ENCODE measurements around the gene GOLGA1.
A peak's percentile ranks its signal among the peaks of the same experiment; 100 is the strongest.

The GOLGA1 gene

GRCh38 chr9:124868511-124869465, 72.1 kb downstream of the GOLGA1 start:
- H3K36me3 ChIP-seq (ENCODE audit: control insufficient read depth, insufficient read depth, low read length) = no peaks in the 10 kb centered on the region
- peak overlapping the region; percentile 93 for H2AFZ ChIP-seq
- H3K4me1 ChIP-seq = peaks cover 2% of the 10 kb centered on the region
- peak overlapping the region; percentile 85 for H3K4me3 ChIP-seq (ENCODE audit: low read depth, low read length)
- H3K79me2 ChIP-seq = peaks cover 15% of the 10 kb centered on the region
- H3K4me2 ChIP-seq (ENCODE audit: low read length) = peak overlapping the region; percentile 92
- H3K9ac ChIP-seq = peak overlapping the region; percentile 53
- no peaks in the 10 kb centered on the region for H3K27me3 ChIP-seq (ENCODE audit: control insufficient read depth, insufficient read depth, low read length)
- no peaks in the 10 kb centered on the region for H3K9me3 ChIP-seq (ENCODE audit: control insufficient read depth, low read length)
- peak overlapping the region; percentile 93 for H3K27ac ChIP-seq
- TF ChIP-seq, protein P1, sequence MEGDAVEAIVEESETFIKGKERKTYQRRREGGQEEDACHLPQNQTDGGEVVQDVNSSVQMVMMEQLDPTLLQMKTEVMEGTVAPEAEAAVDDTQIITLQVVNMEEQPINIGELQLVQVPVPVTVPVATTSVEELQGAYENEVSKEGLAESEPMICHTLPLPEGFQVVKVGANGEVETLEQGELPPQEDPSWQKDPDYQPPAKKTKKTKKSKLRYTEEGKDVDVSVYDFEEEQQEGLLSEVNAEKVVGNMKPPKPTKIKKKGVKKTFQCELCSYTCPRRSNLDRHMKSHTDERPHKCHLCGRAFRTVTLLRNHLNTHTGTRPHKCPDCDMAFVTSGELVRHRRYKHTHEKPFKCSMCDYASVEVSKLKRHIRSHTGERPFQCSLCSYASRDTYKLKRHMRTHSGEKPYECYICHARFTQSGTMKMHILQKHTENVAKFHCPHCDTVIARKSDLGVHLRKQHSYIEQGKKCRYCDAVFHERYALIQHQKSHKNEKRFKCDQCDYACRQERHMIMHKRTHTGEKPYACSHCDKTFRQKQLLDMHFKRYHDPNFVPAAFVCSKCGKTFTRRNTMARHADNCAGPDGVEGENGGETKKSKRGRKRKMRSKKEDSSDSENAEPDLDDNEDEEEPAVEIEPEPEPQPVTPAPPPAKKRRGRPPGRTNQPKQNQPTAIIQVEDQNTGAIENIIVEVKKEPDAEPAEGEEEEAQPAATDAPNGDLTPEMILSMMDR (IDR thresholded peaks at IDR 0.05) = no peak

- TF ChIP-seq, protein P1 (IDR thresholded peaks at IDR 0.05) = no peak
- no peak overlapping the region for H3K4me3 ChIP-seq (ENCODE audit: low read depth, low read length)
- H2AFZ ChIP-seq = no peak overlapping the region
- no peaks in the 10 kb centered on the region for H3K27me3 ChIP-seq (ENCODE audit: control insufficient read depth, insufficient read depth, low read length)
- no peaks in the 10 kb centered on the region for H3K36me3 ChIP-seq (ENCODE audit: control insufficient read depth, insufficient read depth, low read length)
- no peak overlapping the region for H3K9ac ChIP-seq
- H3K4me1 ChIP-seq = peaks cover 7% of the 10 kb centered on the region
- H3K79me2 ChIP-seq = peaks cover 2% of the 10 kb centered on the region
- no peaks in the 10 kb centered on the region for H3K9me3 ChIP-seq (ENCODE audit: control insufficient read depth, low read length)
- H3K4me2 ChIP-seq (ENCODE audit: low read length) = no peak overlapping the region
- H3K27ac ChIP-seq = no peak overlapping the region
Observed at GRCh38 chr9:124863371-124863871, 77.5 kb downstream of the GOLGA1 start.

GRCh38 chr9:124861342-124862229, 79.3 kb downstream of the GOLGA1 start, which contains the start of the genes ARPC5L and RPL35:
ARPC5L (plus strand) TSS chr9:124862130; CDS start chr9:124869291, 7,161 bp downstream.
RPL35 (minus strand) TSS chr9:124861957; CDS start chr9:124861912, 45 bp downstream.
- H3K9ac ChIP-seq = no peak within 1 kb of the TSS
- H2AFZ ChIP-seq = peak within 1 kb of the TSS; percentile 71
- peaks cover 2% of the 10 kb centered on the region for H3K79me2 ChIP-seq
- H3K27ac ChIP-seq = peak within 1 kb of the TSS; percentile 82
- H3K4me2 ChIP-seq (ENCODE audit: low read length) = peak within 1 kb of the TSS; percentile 73
- no peaks in the 10 kb centered on the region for H3K36me3 ChIP-seq (ENCODE audit: control insufficient read depth, insufficient read depth, low read length)
- no peaks in the 10 kb centered on the region for H3K9me3 ChIP-seq (ENCODE audit: control insufficient read depth, low read length)
- TF ChIP-seq, protein P1 (IDR thresholded peaks at IDR 0.05) = peak; percentile 26
- H3K4me3 ChIP-seq (ENCODE audit: low read depth, low read length) = peak within 1 kb of the TSS; percentile 90
- H3K4me1 ChIP-seq = peaks cover 7% of the 10 kb centered on the region
- no peaks in the 10 kb centered on the region for H3K27me3 ChIP-seq (ENCODE audit: control insufficient read depth, insufficient read depth, low read length)

- Histone ChIP-seq H3K4me1 (peaks cover 7% of the 10 kb centered on the region), H3K4me3 (ENCODE audit: low read depth, low read length) (peak overlapping the region; percentile 90), H3K79me2 (peaks cover 2% of the 10 kb centered on the region), H3K27ac (no peak overlapping the region), H3K9me3 (ENCODE audit: control insufficient read depth, low read length) (no peaks in the 10 kb centered on the region), H3K36me3 (ENCODE audit: control insufficient read depth, insufficient read depth, low read length) (no peaks in the 10 kb centered on the region), H3K9ac (no peak overlapping the region), H2AFZ (no peak overlapping the region), H3K4me2 (ENCODE audit: low read length) (peak overlapping the region; percentile 73), H3K27me3 (ENCODE audit: control insufficient read depth, insufficient read depth, low read length) (no peaks in the 10 kb centered on the region)
- TF ChIP-seq, protein P1 (IDR thresholded peaks at IDR 0.05) = no peak
Observed at GRCh38 chr9:124860582-124861341, 80.1 kb downstream of the GOLGA1 start.

All from parathyroid adenoma (tissue), 2 donors.